Upper lobe of right lung (tissue), 1 donor: ENCODE measurements around the gene BFSP1. TPM values are rescaled to one million over a fixed set of nuclear protein-coding genes. Genes with fewer than 3 reads are reported as not detected.

ENCODE experiments used
- ATAC-seq: fragments of 200-7000 bp; cut with Tn5 transposase; one replicate; pipeline ENCODE4 v1.9.1; 2020; ENCODE audit warnings: mild to moderate bottlenecking, moderate library complexity
- DNase-seq: peaks from one replicate; pipeline ENCODE4 v3.0.0-alpha.2; 2020
- H3K27ac ChIP-seq: fragments of 200-600 bp; one replicate; pipeline ENCODE4 v1.8.0; 2022
- H3K27me3 ChIP-seq: fragments of 200-600 bp; one replicate; pipeline ENCODE4 v1.8.0; 2022; ENCODE audit warnings: mild to moderate bottlenecking
- H3K36me3 ChIP-seq: fragments of 200-600 bp; one replicate; pipeline ENCODE4 v1.8.0; 2022
- H3K4me1 ChIP-seq: fragments of 200-600 bp; one replicate; pipeline ENCODE4 v1.8.0; 2022
- H3K4me3 ChIP-seq: fragments of 200-600 bp; one replicate; pipeline ENCODE4 v1.8.0; 2022; ENCODE audit warnings: mild to moderate bottlenecking
- H3K9me3 ChIP-seq: fragments of 200-600 bp; one replicate; pipeline ENCODE4 v1.8.0; 2022
- CTCF ChIP-seq: fragments of 200-600 bp; IDR thresholded peaks from one replicate; pipeline ENCODE4 v1.8.0; 2022; ENCODE audit warnings: antibody characterized with exemption
- intact Hi-C: fragments of 100-400 bp; cut with DNase I; formaldehyde crosslinking; loops from one replicate; pipeline ENCODE4 v1.11.0; 2022
- total RNA-seq: library from RNA; stranded (reverse); fragmentation: NEBNext Ultra II Directional; extraction: Animal tissue kit (Norgen Biotek cat#: 25700); gene quantifications from one replicate; pipeline ENCODE4 v1.2.1, GENCODE V29; 2021
- donor health status: DM: no; HTN: yes; CAD: no; lungs with severe emphysema.

Gene BFSP1
- total RNA-seq, 1 donor from 2014 or later: 2.7 TPM

DNA sequence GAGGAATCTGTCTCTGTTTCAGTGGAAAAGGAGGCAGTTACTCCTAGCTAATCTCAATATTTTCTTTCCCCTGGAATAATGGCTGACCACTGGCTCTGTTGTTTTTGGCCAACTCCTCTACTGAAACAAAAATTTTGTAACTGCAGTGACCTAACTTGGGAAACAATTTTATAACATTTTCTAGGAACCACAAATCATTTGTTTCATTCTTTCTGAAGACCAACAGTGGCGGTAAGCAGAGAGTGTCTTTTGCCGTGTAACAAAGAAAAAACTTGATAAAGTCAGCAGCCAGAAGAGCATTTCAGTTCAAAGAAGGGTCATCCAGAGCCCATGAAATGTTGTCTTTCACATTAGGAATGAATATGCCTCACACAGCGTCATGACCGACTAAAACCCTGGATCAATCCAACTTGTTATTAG is 11.8 kb upstream of the BFSP1 start:
- H3K4me1 ChIP-seq: peaks cover 22% of the 10 kb centered on the region
- no peaks in the 10 kb centered on the region for H3K27me3 ChIP-seq
- TF ChIP-seq CTCF: no peak
- H3K9me3 ChIP-seq: no peaks in the 10 kb centered on the region
- no peak overlapping the region for H3K4me3 ChIP-seq
- H3K36me3 ChIP-seq: no peaks in the 10 kb centered on the region
- H3K27ac ChIP-seq: peak overlapping the region; percentile 61
- DNase-seq (no peak), ATAC-seq (no peak)
- intact Hi-C loops: no loop called here

DNA sequence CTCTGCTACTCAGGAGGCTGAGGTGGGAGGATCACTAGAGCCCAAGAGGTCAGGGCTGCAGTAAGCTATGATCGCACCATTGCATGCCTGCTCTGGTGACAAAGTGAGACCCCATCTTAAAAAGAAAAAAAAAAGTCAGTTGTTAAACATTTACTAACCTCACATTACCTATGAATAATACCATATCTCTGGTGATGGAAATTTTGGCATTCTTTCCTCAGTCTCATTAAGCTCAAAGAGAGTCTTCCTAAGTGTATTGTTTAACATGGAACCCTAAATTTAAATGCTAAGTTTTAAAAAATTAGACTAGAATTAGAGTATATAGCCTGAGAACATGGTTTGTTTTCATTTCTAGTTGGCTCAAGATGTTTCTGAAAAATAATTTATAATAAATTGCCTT is 11.3 kb upstream of the BFSP1 start:
- Histone ChIP-seq H3K36me3 (no peaks in the 10 kb centered on the region), H3K4me3 (no peak overlapping the region), H3K27me3 (no peaks in the 10 kb centered on the region), H3K27ac (peak overlapping the region; percentile 61), H3K4me1 (peaks cover 22% of the 10 kb centered on the region), H3K9me3 (no peaks in the 10 kb centered on the region)
- TF ChIP-seq CTCF: no peak
- DNase-seq (no peak), ATAC-seq (no peak)
- intact Hi-C loops: no loop called here

DNA sequence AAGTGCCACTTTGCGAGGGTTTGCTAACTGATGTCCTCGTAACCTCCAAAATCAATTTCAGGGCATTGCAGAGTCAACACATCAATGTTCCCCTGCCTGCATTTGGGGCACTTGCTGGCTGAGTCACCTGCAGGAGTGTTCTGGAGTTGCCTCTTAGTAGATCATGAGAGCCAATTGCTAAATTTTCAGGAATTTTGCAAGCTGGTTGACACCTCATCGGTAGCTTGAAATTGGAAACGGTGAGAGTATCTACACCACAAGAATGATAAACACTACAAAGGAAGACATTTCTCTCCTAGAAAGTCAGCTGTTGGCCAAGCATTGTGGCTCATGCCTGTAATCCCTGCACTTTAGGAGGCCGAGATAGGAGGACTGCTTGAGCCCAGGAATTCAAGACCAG is 10.8 kb upstream of the BFSP1 start:
- Histone ChIP-seq H3K4me3 (no peak overlapping the region), H3K9me3 (no peaks in the 10 kb centered on the region), H3K36me3 (no peaks in the 10 kb centered on the region), H3K27me3 (no peaks in the 10 kb centered on the region), H3K4me1 (peaks cover 22% of the 10 kb centered on the region), H3K27ac (peak overlapping the region; percentile 61)
- DNase-seq (no peak), ATAC-seq (peak; percentile 84)
- TF ChIP-seq CTCF: no peak
- intact Hi-C loops: no loop called here

DNA sequence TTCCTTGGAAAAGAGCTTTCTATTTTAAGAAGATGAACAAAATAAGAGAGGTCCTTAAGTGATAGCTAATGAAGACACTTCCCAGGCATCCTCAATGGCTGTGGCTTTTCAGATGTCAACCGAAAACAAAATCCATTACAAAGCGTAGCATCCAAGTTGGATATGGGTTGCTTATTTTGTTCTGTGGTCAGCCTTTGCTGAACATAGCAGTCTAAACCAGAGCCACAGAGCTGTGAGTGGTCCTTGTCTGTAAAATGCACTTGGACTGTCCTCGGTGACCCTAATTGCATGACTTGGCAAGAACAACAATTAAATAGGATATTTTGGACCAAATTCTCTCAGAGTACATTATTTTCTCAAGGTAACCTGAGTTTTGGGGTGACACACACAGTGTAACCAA is 10.4 kb upstream of the BFSP1 start:
- no peak for TF ChIP-seq CTCF
- ATAC-seq (peak; percentile 4), DNase-seq (no peak)
- Histone ChIP-seq H3K4me1 (peaks cover 22% of the 10 kb centered on the region), H3K27ac (peak overlapping the region; percentile 34), H3K9me3 (no peaks in the 10 kb centered on the region), H3K4me3 (no peak overlapping the region), H3K27me3 (no peaks in the 10 kb centered on the region), H3K36me3 (no peaks in the 10 kb centered on the region)
- intact Hi-C loops: no loop called here

GRCh38 chr20:17538517-17539170 is 7.5 kb upstream of the BFSP1 start:
- H3K4me1 ChIP-seq: peaks cover 7% of the 10 kb centered on the region
- no peak for DNase-seq
- no peak for ATAC-seq
- H3K36me3 ChIP-seq: no peaks in the 10 kb centered on the region
- intact Hi-C loops: loop anchor here (5.0 to 10.0 kb wide), 2 partner anchors 46 to 79 kb away; no protein-coding TSS in a partner anchor
- H3K4me3 ChIP-seq: no peak overlapping the region
- no peak overlapping the region for H3K27ac ChIP-seq
- no peak for TF ChIP-seq CTCF
- no peaks in the 10 kb centered on the region for H3K27me3 ChIP-seq
- H3K9me3 ChIP-seq: no peaks in the 10 kb centered on the region
